NCI-H345 treated with DMSO at 0.1 percent for 48 hours (cell line): Measurements from ENCODE around the gene TLK1.
"Not testable (repeated sequence)": the region's sequence is repeated elsewhere in the genome, so short reads cannot be mapped to it uniquely, and the experiment has no call there.

ENCODE experiments used
- DNase-seq: peaks from one replicate; lab custom pipeline; 2025; ENCODE audit not compliant: unreplicated experiment; lab: John Stamatoyannopoulos, UW

TLK1 gene

GRCh38 chr2:171146071-171146470 lies 14.6 kb downstream of the TLK1 start:
- DNase-seq = no peak

DNA sequence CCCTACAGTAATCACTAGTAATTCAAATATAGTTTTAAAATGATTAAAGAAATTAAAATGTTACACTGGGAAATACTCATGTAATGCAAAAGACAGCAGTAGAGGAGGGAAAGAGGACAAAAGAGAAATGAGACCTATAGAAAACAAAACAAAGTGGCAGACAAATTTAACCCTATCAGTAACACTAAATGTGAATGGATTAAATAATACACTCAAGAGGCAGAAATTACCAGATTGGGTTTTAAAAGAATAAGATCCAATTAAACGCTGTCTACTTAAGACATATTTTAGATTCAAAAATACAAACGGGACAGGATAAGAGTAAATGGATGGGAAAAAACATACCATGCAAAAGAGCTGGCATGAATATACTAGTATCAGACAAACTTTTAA lies 17.0 kb downstream of the TLK1 start:
- no peak for DNase-seq

DNA sequence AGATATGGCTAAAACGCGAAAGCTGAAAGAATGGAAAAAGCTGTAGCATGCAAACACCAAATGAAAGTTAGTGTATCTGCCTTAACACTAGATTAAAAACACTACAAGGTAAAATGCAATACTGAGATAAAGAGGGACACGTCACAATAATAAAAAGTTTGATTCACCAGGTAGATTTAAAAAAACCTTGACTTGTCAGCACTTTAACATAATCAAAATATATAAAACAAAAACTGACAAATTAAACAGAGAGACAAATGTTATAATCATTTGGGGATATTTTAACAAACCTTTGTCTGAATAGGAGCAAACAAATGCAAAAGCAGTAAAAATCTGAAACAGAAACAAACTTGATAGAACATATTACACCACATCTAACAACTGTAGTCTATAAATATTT lies 18.3 kb downstream of the TLK1 start:
- DNase-seq = no peak

GRCh38 chr2:171141320-171141719 lies 19.4 kb downstream of the TLK1 start:
- no peak for DNase-seq

- DNase-seq = no peak
Observed at GRCh38 chr2:171139860-171140259, 20.8 kb downstream of the TLK1 start.

DNA sequence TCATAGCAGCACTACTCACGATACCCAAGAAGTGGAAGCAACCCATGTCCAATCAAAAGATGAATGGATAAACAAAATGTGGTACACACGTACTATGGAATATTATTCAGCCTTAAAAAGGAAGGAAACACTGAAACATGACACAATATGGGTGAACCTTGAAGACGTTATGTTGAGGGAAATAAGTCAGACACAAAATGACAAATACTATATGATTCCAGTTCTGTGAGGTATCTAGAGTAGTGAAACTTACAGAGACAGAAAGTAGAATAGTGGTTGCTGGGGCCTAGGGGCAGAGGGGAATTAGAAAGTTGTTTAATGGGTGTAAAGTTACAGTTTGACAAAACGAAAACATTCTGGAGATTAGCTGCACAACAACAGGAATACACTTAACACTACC lies 24.7 kb downstream of the TLK1 start:
- no peak for DNase-seq

DNA sequence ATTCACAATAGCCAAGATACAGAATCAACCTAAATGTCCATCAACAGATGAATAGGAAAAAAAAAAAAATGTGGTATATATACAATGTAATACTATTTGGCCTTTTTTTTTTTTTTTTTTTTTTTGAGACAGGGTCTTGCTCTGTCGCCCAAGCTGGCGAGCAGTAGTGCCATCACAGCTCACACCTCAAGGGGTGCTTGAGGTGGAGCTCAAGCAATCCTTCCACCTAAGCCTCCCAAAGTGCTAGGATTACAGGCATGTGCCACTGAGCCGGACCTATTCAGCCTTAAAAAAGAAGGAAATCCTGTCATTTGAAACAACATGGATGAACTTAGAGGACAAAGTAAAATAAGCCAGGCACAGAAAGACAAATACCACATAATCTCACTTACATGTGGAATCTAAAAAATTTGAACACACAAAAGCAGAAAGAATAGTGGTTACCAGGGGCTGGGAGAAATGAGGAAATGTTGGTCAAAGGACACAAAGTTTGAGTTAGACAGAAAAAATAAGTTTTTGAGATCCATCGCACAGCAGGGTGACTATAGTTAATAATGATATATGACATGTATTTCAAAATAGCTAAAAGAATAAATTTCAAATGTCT lies 26.0 kb downstream of the TLK1 start:
- DNase-seq = no peak

DNA sequence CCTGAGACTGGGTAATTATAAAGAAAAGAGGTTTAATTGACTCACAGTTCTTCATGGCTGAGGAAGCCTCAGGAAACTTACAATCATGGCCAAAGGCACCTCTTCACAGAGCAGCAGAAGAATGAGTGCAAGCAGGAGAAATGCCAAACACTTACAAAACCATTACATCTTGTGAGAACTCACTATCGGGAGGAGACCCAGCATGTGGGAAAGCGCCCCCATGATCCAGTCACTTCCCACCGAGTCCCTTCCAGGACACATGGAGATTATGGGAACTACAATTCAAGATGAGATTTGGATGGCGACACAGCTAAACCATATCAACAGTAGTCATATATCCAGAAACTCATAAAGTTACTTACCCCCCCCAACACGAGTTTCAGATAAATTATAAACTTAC lies 28.6 kb downstream of the TLK1 start:
- DNase-seq = no peak

DNA sequence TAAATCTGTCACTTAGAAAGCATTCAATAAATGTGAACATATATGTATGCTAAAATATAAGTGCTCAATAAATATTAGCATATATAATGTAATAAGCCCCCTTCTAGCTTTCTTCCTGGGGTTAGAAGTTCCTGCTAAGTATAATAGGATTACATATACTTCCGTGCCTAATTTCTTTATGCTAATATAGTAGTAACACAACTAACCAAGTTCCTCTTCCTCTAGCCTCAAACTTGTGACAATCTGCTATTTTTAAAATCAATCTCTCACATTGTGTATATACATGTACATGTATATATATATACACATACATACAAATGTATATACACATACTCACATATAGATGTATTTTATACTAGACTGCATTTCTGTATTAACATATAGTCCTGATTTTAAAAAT lies 32.2 kb downstream of the TLK1 start:
- DNase-seq = no peak

DNA sequence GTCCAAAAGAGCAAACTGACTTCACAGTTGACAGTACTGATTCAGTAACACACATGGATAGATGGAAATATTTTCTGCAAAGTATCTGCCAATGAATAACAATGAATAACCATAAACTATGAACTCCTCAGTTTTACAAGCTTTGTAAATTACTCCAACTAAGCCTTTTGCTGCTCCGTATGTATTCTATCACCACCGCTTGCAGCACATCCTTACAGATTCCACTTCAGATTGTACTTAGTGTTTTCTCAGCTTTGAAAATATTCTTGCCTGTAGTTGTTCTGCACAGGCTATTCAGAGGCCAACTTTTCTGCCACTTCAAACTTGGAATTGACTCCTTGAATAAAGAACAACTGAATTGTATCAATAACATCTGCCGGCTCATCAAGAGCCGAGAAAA lies 36.2 kb downstream of the TLK1 start:
- peak; percentile 35 for DNase-seq

GRCh38 chr2:171109571-171109970 lies 51.1 kb downstream of the TLK1 start:
- no peak for DNase-seq

DNA sequence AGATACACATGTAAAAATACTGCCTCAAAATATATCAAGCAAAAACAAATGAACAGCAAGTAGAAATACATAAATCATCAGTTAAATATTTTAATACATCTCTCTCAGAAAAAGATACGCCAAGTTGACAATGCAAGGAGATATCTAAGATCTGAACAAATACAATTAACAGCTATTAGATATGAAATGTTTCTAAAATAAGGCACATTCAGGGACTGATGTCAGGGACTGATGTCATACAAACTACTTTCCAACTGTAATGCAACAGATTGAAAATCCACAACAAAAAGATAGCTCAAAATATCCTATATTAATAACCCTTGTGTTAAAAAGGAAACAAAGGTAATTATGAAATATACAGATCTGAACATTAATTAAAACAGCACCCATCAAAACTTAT lies 51.7 kb downstream of the TLK1 start:
- no peak for DNase-seq

DNA sequence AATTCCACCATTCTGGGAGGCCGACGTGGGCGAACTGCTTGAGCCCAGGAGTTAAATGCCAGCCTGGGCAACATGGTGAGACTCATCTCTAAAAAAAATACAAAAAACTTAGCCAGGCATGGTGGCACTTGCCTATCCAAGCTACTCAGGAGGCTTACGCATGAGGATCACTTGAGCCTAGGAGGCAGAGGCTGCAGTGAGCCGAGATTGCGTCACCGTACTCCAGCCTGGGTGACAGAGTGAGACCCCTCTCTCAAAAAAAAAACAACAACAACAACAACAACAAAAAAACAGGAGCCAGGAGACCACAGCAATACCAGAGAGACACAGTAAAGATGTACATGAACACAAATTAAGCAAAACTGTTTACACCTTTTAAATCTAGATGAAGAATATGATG lies 52.9 kb downstream of the TLK1 start:
- DNase-seq = no peak

DNA sequence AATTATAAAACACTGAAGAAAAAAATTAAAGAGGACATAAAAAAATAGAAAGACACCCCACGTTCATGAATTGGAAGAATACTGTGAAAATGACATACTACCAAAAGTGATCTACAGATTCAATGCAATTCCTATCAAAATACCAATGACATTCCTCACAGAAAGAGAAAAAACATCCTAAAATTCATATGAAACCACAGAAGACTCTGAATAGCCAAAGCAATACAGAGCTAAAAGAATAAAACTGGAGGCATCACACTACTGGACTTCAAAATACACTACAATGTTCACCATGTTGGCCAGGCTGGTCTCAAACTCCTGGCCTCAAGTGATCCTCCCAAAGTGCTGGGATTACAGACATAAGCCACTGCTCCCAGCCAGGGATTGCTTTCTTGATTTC lies 56.3 kb downstream of the TLK1 start:
- DNase-seq = no peak

DNA sequence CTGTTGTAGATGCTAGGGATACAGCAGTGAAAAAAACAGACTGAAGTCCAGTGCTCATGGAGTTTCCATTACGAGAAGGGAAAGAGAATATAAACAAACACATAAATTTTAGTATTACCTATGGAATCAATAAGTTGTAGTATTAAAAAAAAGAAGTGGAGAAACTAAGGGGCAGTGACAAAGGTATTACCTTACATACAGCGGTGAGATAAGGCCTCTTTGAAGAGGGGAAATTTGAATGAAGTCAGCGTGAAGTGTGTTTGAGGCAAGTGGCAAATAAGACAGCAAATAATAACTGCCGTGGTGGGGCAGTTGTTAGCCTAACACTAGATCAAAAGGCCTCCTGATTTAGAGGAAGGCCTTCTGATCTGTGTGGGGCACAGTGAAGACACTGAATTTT lies 57.9 kb downstream of the TLK1 start:
- peak; percentile 90 for DNase-seq

- no peak for DNase-seq
Observed at GRCh38 chr2:171100370-171100769, 60.3 kb downstream of the TLK1 start.

DNA sequence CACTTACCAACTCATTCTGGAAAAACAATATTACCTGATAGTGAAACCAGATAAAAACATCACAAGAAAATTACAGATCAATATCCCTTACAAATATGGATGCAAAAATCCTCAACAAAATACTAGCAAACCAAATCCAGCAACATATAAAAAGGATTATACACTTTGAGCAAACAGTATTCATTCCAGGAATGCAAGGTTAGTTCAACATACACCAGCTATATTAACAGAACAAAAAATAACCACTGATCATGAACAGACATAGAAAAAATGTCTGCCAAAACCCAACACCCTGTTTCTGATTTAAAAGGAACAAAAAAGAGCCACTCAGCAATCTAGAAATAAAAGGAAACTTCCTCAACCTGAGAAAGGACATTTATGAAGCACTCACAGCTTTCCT lies 62.1 kb downstream of the TLK1 start:
- DNase-seq = no peak

- DNase-seq = no peak
Observed at GRCh38 chr2:171095014-171095582, 65.6 kb downstream of the TLK1 start.

- not testable (repeated sequence) for DNase-seq
Observed at GRCh38 chr2:171091517-171091916, 69.2 kb downstream of the TLK1 start.

GRCh38 chr2:171089489-171089888 lies 71.2 kb downstream of the TLK1 start:
- no peak for DNase-seq

- DNase-seq = no peak
Observed at GRCh38 chr2:171088057-171088834, 72.4 kb downstream of the TLK1 start.

DNA sequence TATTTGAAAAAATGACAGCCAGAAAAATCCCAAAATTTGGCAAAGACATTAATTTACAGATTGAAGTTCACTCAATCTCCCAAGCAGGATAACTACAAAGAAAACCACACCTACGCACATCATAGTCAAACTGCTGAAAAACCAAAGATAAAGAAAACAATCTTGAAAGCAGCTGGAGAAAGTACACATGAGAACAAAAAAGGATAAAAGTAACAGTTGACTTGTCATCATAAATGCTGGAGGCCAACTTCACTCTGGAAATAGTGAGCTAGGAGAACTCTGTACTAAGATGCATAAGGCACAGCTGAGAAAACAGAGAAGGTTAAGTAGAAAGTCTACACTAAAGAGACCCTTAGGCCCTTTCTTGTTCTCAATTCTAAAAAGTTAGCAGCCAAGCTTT lies 73.1 kb downstream of the TLK1 start:
- no peak for DNase-seq
